LNCaP clone FGC (cell line): ENCODE results near the gene ZBTB16.

Experiments
- DNase-seq: peaks from one replicate; pipeline ENCODE4 v3.0.0-alpha.2; 2011; ENCODE audit warnings: low read depth
- H3K4me3 ChIP-seq: 2 replicates; pipeline ENCODE4 v1.5.1; 2011; ENCODE audit warnings: mild to moderate bottlenecking, low read depth, low read length, control low read depth
- CTCF ChIP-seq: IDR thresholded peaks from 2 replicates; pipeline ENCODE4 v1.5.1; 2012; ENCODE audit warnings: mild to moderate bottlenecking; ENCODE audit not compliant: control insufficient read depth, insufficient read depth; ENCODE audit errors: extremely low read depth

Gene ZBTB16

GRCh38 chr11:114033066-114033465, 26.4 kb upstream of the ZBTB16 start:
- no peak for TF ChIP-seq CTCF
- H3K4me3 ChIP-seq = no peak overlapping the region
- DNase-seq = no peak

- no peak for TF ChIP-seq CTCF
- no peak overlapping the region for H3K4me3 ChIP-seq
- no peak for DNase-seq
Measured at GRCh38 chr11:114033572-114033971, 25.9 kb upstream of the ZBTB16 start.

GRCh38 chr11:114034956-114035355, 24.6 kb upstream of the ZBTB16 start:
- no peak overlapping the region for H3K4me3 ChIP-seq
- TF ChIP-seq CTCF = no peak
- DNase-seq = no peak

DNA sequence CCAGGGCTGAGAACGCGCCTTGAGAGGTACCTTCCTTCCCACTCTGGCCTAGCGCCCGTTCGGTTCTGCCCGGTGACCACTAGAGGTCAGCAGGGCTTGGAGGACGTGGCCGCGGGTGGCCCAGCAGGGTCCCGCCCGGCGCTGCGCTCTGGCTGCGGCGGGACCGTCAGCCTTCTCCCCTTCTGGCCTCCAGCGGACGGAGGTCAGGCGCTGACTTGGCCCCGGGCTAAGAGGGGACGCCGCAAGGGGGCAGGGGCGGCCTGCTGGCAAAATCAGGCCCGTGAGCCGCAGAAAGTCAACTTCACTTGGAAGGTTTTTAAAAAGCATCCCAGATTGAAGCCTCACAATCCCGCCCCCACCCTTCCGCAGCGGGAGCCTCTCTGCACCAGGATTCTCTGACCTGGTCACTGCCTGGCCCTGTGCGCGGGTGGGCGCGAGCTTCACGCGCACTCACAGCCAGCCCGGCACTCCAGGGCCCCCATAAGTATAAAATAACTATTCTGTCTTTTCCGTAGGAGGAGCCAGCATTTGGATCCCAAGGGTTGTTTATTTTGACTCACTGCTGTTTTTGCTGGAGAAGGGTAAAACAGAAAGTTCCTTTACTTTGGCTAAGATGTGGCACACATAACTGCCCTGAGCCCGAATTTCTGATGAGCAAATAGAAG, 23.2 kb upstream of the ZBTB16 start:
- peak overlapping the region; percentile 25 for H3K4me3 ChIP-seq
- DNase-seq = peak; percentile 78
- peak; percentile 94 for TF ChIP-seq CTCF

DNA sequence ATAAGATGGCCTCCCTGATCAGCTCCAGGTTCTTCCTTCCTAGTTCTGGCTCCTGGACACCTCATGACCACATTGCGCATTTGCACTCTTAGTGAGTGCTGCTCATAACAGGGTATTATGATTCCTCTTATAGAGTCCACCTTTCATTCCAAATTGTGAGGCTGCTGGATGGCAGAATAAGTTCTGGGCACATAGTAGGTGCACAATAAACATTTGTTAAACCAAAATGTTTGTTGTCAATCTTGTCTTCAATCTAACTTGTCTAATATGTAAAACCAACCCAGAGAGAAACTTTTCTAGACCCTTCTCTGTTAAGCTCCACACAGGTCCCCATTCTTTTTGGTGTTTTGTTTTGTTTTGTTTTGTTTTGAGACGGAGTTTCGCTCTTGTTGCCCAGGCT, 22.6 kb upstream of the ZBTB16 start:
- H3K4me3 ChIP-seq = no peak overlapping the region
- TF ChIP-seq CTCF = no peak
- no peak for DNase-seq

DNA sequence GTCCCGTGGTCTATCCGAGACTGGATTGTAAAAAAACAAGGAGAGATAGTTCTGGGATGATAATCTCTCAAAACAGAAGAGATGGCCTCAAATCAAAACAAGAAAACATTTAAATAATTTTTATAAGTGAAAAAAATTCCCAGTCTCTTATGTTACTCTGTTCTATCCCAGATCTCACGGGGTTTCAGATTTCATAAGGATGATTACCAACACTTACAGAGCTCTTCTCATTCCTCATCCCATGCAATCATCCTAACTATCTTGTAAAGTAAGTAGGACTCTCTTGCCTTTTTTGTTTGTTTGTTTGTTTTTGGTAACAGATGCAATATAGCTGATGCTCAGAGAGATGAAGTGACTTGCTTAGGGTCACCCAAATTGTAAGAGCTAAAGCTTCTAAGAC, 20.0 kb upstream of the ZBTB16 start:
- DNase-seq = no peak
- no peak for TF ChIP-seq CTCF
- H3K4me3 ChIP-seq = no peak overlapping the region

GRCh38 chr11:114040706-114041211, 18.8 kb upstream of the ZBTB16 start:
- TF ChIP-seq CTCF = no peak
- H3K4me3 ChIP-seq = no peak overlapping the region
- peak; percentile 95 for DNase-seq
